ENCODE results near the gene SYNC. TPM values are rescaled to one million over a fixed set of nuclear protein-coding genes. Genes with fewer than 3 reads are reported as not detected.

SYNC gene
- total and polyA plus RNA-seq, 10 of the 15 experiments (the other 5 are each of a cell fraction or from before 2014, with no cell fraction given) = 0.04 to 0.12 (median 0.05) TPM; not detected in 7

GRCh38 chr1:32695098-32695904 is 7.3 kb downstream of the SYNC start:
- CTCF ChIA-PET = interaction anchor here (0.8 kb wide), 1 partner anchor 17 kb away, joined by 3 read pairs; no protein-coding TSS in a partner anchor
- H3K4me2 ChIP-seq (ENCODE audit: control insufficient read depth, insufficient read depth) = no peak overlapping the region

More at GRCh38 chr1:32695098-32695904, 7.3 kb downstream of the SYNC start:
- ChIA-PET RAD21 (ENCODE audit: unreplicated experiment) (no interaction called here), SMC1A (ENCODE audit: uncharacterized antibody, unreplicated experiment) (interaction anchor here (1.1 kb wide), 1 partner anchor 11 kb away, joined by 3 read pairs; no protein-coding TSS in a partner anchor), POLR2A (no interaction called here)
- Histone ChIP-seq H3K4me1 (ENCODE audit: control insufficient read depth, insufficient read depth, low read length) (no peaks in the 10 kb centered on the region), H3K9me3 (replicated peaks; ENCODE audit: control insufficient read depth, insufficient read depth, low read length) (no peaks in the 10 kb centered on the region), H4K20me1 (ENCODE audit: control insufficient read depth, insufficient read depth) (no peaks in the 10 kb centered on the region), H2AFZ (ENCODE audit: control insufficient read depth, low read depth, low read length) (no peak overlapping the region), H3K9ac (ENCODE audit: control insufficient read depth, insufficient read depth, low read length) (no peak overlapping the region), H3K4me3 (no peak overlapping the region), H3K79me2 (ENCODE audit: control insufficient read depth, insufficient read depth, low read length) (no peaks in the 10 kb centered on the region), H3K36me3 (ENCODE audit: control insufficient read depth in 2 of 2, insufficient read depth in 2 of 2, low read length in 1 of 2) (no peaks in the 10 kb centered on the region), H3K27ac (ENCODE audit: control insufficient read depth, insufficient read depth) (no peak overlapping the region), H3K27me3 (replicated peaks in 1 of 2; ENCODE audit: control insufficient read depth in 2 of 2, insufficient read depth in 2 of 2, low read length in 1 of 2) (no peaks in the 10 kb centered on the region)
- DNase-seq (ENCODE audit: low read depth, low spot score) (no peak), ATAC-seq (no peak), FAIRE-seq (no peak)
- TF ChIP-seq FOXK2 (IDR thresholded peaks at IDR 0.05) = no peak
- no peak for TF ChIP-seq RAD21 (IDR thresholded peaks at IDR 0.05; ENCODE audit: insufficient read depth, low read depth, low read length)
- no peak for TF ChIP-seq JUNB (IDR thresholded peaks at IDR 0.05)
- no peak for TF ChIP-seq SUPT20H (IDR thresholded peaks at IDR 0.05; ENCODE audit: borderline replicate concordance, control insufficient read depth, low read depth, low read length)
- no peak for TF ChIP-seq ZBED1 (IDR thresholded peaks at IDR 0.05; ENCODE audit: borderline replicate concordance)
- no peak for TF ChIP-seq KLF5 (IDR thresholded peaks at IDR 0.05; ENCODE audit: partially characterized antibody)
- no peak for TF ChIP-seq SUZ12 (IDR thresholded peaks at IDR 0.05; ENCODE audit: unreplicated experiment)
- TF ChIP-seq ETV6 (conservative IDR thresholded peaks at IDR 0.05 in 1 of 2, IDR thresholded peaks at IDR 0.05 in 1 of 2; ENCODE audit: borderline replicate concordance in 1 of 2, low read depth in 1 of 2) = no peak
- TF ChIP-seq ZNF622 (IDR thresholded peaks at IDR 0.05) = no peak
- TF ChIP-seq NKRF (conservative IDR thresholded peaks at IDR 0.05) = no peak
- no peak for TF ChIP-seq RCOR1 (conservative IDR thresholded peaks at IDR 0.05; ENCODE audit: low read depth, low read length)
- no peak for TF ChIP-seq E4F1 (IDR thresholded peaks at IDR 0.05; ENCODE audit: borderline replicate concordance, partially characterized antibody)
- no peak for TF ChIP-seq MYC (IDR thresholded peaks at IDR 0.05; ENCODE audit: insufficient read depth, insufficient read length, insufficient replicate concordance, low read length, severe bottlenecking)
- in situ Hi-C loops (cut with MboI) = no loop called here
- no TSS peak for BruUV-seq (replicated peaks)
- 45% methylated on average over 17 of the region's 17 CpGs for WGBS (ENCODE audit: insufficient coverage, insufficient replicate concordance, low lambda C conversion rate, missing lambda C conversion rate)
- intact Hi-C loops (cut with micrococcal nuclease; ENCODE audit: unreplicated experiment) = no loop called here

Measured in GM12878 (cell line).